ENCODE data around the gene NPDC1. TPM values are rescaled to one million over a fixed set of nuclear protein-coding genes. Genes with fewer than 3 reads are reported as not detected.

The NPDC1 gene, protein sequence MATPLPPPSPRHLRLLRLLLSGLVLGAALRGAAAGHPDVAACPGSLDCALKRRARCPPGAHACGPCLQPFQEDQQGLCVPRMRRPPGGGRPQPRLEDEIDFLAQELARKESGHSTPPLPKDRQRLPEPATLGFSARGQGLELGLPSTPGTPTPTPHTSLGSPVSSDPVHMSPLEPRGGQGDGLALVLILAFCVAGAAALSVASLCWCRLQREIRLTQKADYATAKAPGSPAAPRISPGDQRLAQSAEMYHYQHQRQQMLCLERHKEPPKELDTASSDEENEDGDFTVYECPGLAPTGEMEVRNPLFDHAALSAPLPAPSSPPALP
- 29.6 and 30.9 TPM in 2 replicates for total RNA-seq

DNA sequence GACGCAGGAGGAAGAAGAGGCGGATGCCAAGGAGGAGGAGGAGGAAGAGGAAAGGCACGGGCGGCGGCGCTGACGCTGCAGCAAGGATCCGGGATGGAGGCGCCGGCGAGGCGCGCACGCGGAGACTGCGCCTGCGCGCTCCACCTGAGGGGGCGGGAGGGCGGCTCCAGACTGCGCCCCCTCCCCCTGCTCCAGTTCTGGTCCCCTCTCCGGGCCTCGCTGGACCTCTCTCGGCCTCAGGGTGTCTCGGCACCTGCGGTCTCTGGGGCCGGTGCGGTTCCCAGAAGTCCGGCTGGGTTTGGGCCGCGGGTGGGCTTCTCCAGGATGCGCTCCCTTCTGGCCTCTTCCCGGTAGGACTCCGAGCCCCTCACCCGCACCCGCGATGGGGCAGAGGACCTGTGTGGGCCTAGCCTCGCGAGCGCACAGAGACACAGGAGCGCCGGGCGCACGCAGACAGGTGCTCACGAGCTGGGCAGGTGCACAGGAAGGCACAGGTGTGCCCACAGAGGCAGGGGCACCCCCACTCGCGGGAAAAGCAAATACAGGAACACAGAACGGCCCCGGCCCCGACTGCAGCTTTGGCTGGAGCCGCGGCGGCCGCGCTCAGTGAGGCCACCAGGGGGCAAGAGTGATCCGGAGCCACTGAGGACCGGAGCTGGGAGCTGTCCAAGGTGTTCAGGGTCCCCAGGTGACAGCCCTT lies at the start of gene NPDC1:
TSS of gene NPDC1 (minus strand) at position 90 of the 700 bp plus-strand sequence. CDS start 188 bp downstream, outside the sequence.

DNA sequence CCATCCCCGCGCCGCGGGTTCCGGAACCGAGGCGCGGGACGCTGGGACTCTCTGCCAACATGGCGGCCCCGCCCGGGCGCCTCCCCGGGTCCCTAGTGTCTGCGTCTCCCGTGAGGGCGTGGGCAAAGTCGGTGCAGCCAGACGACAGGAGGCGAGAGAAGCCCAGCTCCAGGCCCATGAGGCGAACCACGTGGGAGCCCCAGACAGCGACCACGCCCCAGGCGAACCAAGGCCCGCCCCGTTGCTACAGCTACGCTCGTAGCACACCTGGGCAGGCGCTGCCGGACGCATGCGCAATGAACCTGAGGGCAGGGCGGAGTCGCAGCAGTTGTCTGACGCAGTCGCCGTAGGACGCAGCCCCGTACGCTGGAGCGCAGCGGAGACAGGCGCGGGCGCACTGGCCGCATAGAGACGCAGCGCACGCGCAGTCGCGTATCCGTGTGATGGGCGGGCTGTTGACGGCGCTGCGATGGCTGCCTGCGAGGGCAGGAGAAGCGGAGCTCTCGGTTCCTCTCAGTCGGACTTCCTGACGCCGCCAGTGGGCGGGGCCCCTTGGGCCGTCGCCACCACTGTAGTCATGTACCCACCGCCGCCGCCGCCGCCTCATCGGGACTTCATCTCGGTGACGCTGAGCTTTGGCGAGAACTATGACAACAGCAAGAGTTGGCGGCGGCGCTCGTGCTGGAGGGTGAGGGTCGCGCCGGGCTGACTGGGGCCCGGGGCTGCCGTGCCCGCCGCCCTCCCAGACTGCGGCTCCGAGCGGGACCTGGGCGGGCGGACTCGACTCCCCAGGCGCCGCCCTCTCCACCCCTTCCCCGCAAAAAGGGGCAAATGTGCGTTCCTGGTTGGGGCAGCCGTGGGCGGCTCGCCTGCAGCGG lies 40.8 kb upstream of the NPDC1 start, which contains the start of gene MAN1B1:
TSS of gene MAN1B1 (plus strand) at position 455 of the 878 bp plus-strand sequence. CDS start at position 470, 15 bp downstream.

DNA sequence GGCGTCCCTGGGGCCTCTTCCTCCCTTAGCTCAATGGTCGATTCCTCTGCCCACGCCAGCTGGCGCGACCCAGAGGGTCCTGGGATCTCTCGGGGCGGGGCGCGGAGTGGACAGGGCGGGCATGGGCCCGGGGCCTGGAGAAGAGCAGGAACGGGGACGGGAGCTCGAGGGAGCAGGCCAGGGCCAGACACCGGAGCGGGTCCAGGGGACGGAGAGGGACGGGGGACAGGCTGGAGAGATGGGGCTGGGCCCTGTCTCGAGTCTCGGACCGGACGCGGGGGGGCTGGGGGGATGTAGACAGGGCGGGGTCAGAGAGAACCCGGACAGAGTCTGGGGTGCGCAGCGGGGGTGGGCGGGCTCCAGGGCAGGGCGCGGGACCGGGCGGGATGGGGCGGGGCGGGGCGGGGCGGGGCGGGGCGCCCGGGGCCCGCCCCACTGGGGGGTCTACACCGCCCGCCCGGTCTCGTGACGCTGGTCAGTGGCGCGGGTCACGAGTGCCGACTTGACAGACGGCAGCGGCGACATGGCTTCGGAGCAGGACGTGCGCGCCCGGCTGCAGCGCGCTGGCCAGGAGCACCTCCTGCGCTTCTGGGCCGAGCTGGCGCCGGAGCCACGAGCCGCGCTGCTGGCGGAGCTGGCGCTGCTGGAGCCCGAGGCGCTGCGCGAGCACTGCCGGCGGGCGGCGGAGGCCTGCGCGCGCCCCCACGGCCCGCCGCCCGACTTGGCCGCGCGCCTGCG lies 31.2 kb upstream of the NPDC1 start, which contains the start of gene UAP1L1:
TSS of gene UAP1L1 (plus strand) at position 508 of the 738 bp plus-strand sequence. CDS start at position 524, 16 bp downstream.

DNA sequence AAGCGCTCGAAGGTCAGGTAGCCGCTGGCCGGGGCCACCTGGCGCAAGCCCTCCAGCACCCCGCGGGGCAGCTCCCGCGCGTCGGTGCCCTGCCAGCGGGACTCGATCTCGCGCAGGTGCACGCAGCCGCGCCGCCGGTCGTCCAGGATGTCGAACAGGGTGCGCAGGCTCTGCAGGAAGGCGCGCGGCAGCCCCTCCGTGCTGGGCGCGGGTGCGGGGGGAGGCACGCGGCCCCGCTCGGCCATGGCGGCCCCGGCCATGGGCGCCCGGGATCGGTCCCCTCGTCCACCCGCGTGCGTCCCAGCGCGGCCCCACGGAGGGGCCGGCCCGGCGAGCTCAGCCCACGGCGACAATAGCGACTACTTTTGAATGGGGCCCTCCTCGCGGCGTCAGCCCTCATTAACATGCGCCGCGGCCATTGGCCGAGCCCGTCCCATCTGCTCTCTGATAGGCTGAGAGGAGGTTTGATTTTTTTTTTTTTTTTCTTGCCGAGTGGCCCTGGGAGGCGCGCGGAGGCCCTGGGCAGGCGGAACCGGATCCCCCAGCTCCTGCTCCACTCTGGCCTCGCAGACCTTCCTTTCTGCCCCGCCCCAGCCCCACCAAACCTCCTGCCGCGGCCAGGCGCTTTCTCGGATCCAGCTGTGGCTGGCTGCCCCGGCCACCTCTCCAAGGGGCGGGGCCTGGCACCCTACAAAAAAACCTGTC lies 24.4 kb upstream of the NPDC1 start, which contains the start of gene SAPCD2:
TSS of gene SAPCD2 (minus strand) at position 357 of the 705 bp plus-strand sequence. CDS start at position 260, 97 bp downstream.

DNA sequence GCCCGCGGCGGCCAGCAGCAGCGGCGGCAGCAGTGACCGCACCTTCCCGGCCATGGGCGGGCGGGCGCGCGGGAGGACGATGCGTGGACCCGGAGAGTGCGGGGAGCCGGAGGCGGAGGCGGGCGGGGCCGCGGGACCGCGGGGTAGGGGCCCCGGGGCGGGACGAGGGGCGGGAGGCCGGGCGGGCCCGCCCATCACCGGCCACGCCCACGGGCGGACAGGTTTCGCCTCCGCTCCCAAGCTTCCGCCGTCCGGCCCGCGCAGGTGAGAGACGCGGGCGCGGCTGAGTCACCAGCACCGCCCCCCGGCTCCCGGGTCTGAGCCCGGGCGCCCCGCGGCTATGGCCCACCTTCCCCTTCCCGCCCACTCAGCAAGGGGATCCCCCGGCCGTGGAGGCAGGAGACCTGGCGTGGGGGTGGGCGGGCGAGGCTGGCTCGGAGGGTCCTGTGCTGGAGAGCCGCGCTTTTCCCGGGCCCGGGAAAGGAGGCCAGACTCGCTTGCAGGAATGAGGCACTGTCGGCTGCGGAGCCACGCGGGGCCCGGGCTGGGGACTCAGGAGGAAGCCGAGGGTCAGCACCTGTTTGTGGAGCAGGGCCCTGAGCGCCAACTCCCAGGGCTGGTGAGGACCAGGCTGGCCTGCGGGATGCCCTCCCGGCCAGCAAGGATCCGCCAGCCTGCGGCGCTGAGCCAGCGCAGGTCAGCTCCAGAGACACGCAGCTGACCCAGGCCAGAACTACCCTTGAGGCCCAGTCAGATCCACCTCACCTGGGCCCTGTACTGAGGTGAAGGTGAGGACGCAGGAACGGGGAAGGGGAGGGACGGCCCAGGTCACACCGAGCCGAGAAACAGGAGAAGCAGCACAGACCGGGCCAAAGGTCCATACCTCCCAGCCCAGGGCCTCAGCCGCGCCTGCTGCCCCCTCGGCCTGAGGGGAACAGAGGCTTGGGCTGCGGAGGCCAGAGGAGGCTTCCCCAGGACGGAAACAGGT lies 8.3 kb upstream of the NPDC1 start, which contains the start of gene ENTPD2:
TSS of gene ENTPD2 (minus strand) at position 118 of the 988 bp plus-strand sequence. CDS start at position 54, 64 bp downstream.

DNA sequence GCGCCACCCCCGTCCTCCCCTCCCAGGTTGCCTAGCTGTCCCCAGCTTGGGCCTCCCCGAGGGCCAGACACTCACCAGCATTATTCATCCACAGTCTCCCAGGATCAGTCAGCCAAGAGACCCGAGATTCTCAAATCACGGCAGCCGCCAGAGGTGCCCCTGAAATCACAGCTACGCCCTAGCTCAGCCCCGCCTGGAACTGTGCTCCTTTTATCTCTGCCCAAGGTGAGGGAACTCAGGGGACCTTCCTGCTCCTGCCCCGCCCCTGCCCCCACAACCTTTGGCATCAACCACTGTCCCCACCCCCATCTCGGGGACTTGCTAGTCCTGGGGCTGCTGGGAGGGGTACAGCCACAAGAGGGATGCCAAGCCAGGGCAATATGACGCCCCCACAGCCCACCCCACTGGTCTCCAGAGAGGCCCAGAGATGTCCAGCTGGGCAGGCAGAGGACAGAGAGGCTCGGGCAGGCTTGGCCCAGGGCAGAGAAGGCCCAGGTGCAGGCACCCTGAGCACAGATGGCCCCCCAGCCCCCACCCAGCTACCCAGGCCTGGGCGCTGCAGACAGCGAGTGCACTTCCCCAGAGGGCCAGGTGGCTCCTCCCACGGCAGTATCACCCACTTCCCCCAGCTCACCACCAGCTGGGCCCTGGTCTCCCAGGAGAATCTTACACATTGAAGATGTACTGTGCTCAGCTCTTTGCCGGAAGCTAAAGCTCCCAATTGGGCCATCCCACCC lies 13.9 kb downstream of the NPDC1 start, which contains the start of gene FUT7:
TSS of gene FUT7 (minus strand) at position 185 of the 737 bp plus-strand sequence. CDS start at position 88, 97 bp downstream.

DNA sequence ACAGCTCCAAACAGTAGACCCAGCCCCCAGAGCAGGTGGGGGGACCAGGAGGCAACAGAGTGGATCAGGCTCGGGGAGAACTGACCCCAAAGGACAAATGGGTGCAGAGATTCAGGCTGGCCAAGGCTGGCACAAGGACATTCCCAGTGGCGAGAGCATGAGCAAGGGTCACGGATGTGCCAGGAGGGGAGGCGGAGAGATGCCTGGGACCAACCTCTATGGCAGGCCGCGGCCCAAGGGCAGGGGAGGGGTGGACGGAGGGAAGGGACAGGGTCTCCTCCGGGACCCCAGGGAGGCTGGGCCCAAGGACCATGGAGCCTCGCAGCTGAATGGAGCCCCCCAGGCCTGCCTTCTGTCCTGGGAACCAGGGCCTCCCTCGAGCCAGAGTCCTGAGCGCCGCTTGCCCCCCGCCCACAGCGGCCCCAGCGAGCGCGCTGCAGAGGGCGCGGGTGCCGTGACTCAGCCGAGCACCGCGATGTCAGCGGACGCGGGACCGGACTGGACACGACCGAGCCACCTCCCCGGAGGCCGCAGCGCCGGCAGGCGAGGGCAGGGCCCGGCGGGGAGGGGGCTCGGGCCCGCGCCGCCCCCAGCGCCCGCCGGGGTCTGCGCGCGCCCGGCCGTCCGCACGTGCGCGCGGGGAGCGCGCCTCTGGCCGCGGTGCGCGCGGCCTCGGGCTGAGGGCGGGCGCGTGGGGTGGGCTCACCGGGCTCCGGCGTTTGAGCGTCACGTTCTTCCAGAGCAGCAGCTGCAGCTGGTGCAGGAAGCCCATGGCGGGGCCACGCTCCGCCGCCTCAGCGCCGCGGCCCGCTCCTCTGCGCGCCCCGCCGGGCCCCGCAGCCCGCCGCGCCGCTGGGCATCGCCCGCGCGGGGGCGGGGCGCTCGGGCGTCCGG lies 18.4 kb downstream of the NPDC1 start, which contains the start of gene ABCA2:
TSS of gene ABCA2 (minus strand) at position 869 of the 894 bp plus-strand sequence. CDS start at position 772, 97 bp downstream.

DNA sequence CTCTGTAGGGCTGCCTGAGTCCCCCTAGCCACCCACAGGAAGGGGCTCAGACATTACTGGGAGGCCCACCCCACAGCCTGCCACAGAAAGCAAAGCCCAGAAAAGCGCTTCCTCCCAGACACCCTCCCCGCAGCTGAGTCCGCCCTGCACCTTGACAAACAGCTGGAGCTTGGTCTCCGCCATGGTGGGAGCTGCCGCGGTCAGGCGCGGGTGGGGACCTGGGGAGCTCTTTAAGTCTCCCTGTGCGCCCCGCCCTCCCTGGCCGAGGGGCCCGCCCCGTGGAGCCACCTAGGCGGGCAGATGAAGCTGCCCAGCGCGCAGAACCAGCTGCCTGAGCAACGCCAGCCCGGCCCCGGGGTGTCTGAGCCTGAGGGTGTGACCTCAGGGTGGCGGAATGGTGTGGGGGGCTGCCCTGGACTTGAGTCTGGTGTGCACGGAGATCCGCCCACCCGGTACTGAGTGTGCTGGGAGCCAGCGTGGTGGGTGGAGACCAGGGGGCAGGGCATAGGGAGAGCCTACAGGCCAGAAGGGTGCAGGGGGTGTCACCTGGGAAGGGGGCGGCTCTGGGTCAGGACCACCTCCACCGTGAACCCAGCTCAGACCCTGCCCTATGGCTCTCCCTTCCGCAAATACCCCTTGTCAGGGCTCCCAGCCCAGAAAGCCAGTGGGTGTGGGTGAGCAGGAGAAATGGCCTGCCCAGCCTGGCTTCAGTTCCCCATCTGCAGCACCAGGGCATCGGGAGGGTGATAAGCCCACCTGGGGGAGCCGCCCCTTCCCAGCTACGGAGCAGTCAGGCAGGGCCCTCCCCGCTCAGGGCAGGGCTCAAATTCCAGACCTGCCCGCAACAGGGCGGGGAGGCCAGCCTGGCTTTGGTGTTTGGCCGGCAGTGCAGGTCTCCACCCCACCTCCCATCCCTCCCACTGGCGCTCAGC lies 49.4 kb downstream of the NPDC1 start, which contains the start of gene CLIC3:
TSS of gene CLIC3 (minus strand) at position 208 of the 932 bp plus-strand sequence. CDS start at position 183, 25 bp downstream.

DNA sequence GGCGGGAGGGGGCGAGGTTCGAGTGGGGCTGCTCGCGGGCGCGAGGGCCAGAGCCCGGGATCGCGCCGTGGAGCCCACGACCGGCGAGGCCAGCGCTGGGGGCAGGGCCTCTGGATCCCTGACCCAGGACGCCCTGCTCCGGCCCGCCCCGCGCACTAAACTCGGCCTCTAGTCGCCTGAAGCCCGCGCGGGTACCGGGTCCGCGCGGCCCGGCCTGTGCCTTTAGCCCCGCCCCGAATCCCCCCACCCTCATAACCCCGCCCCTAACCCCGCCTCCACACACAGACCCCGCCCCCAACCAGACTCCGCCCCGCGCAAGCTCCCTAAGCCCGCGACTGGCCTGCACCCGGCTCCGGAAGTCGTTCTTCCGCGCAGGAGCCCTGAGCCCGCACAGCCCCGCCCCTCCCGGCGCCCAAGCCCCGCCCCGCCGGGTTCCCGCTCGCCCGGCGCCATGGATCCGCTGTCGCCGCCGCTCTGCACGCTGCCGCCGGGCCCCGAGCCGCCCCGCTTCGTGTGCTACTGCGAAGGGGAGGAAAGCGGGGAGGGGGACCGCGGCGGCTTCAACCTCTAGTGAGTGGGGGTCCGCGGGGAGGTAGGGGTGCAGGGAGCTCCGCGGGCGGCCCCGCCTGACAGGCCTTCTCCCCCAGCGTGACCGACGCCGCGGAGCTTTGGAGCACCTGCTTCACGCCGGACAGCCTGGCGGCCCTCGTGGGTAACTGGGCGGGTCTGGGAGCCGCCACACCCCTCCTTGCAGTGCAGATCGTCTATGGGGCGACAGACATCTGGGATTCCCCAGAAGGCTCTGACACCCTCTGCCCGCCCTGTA lies 53.8 kb downstream of the NPDC1 start, which contains the start of gene PAXX:
TSS of gene PAXX (plus strand) at position 430 of the 826 bp plus-strand sequence. CDS start at position 452, 22 bp downstream.

Other genes starting within 250 kb of the NPDC1 start
- 0.81 and 1.1 TPM in 2 replicates for gene CCDC183, start 249.8 kb downstream of the NPDC1 start, total RNA-seq
- gene RABL6, start 238.2 kb downstream of the NPDC1 start, total RNA-seq, result 66.5 and 73.3 TPM in 2 replicates
- 0.65 and 1.4 TPM in 2 replicates for gene AJM1, start 203.7 kb downstream of the NPDC1 start, total RNA-seq
- gene PHPT1, start 196.8 kb downstream of the NPDC1 start, total RNA-seq, result 211 and 268 TPM in 2 replicates
- gene MAMDC4, start 193.8 kb downstream of the NPDC1 start, total RNA-seq, result 0.97 and 6.2 TPM in 2 replicates
- 350 and 489 TPM in 2 replicates for gene EDF1, start 179.9 kb downstream of the NPDC1 start, total RNA-seq
- 20.9 and 35.2 TPM in 2 replicates for gene TRAF2, start 159.7 kb downstream of the NPDC1 start, total RNA-seq
- 151 and 202 TPM in 2 replicates for gene FBXW5, start 101.4 kb downstream of the NPDC1 start, total RNA-seq
- gene C8G, start 100.9 kb downstream of the NPDC1 start, total RNA-seq, result 1.2 TPM in 1 of 2 replicates, not detected in the other
- 0.19 TPM in 1 of 2 replicates, not detected in the other for gene LCN12, start 93.9 kb downstream of the NPDC1 start, total RNA-seq
- 0.38 TPM in 1 of 2 replicates, not detected in the other for gene PTGDS, start 68.7 kb downstream of the NPDC1 start, total RNA-seq
- gene LCNL1, start 63.2 kb downstream of the NPDC1 start, total RNA-seq, result 0.06 TPM in 1 of 2 replicates, not detected in the other
- gene PAXX, start 53.8 kb downstream of the NPDC1 start, total RNA-seq, result 7.7 and 10.7 TPM in 2 replicates
- gene CLIC3, start 49.6 kb downstream of the NPDC1 start, total RNA-seq, result not detected in 2 replicates
- 5.0 and 29.3 TPM in 2 replicates for gene ABCA2, start 17.9 kb downstream of the NPDC1 start, total RNA-seq
- gene FUT7, start 14.1 kb downstream of the NPDC1 start, total RNA-seq, result not detected in 2 replicates
- under 0.01 TPM in 1 of 2 replicates, not detected in the other for gene ENTPD2, start 7.9 kb upstream of the NPDC1 start, total RNA-seq
- 8.8 and 13.6 TPM in 2 replicates for gene SAPCD2, start 24.4 kb upstream of the NPDC1 start, total RNA-seq
- 12.1 and 23.3 TPM in 2 replicates for gene UAP1L1, start 31.3 kb upstream of the NPDC1 start, total RNA-seq
- 58.6 and 66.0 TPM in 2 replicates for gene MAN1B1, start 40.8 kb upstream of the NPDC1 start, total RNA-seq
- 77.9 and 85.8 TPM in 2 replicates for gene DPP7, start 68.6 kb upstream of the NPDC1 start, total RNA-seq
- gene GRIN1, start 93.0 kb upstream of the NPDC1 start, total RNA-seq, result under 0.01 and 0.06 TPM in 2 replicates
- gene LRRC26, start 123.9 kb upstream of the NPDC1 start, total RNA-seq, result not detected in 2 replicates
- gene TMEM210, start 125.9 kb upstream of the NPDC1 start, total RNA-seq, result not detected in 2 replicates
- 21.0 and 37.3 TPM in 2 replicates for gene ANAPC2, start 142.4 kb upstream of the NPDC1 start, total RNA-seq
- 96.5 and 111 TPM in 2 replicates for gene SSNA1, start 142.5 kb upstream of the NPDC1 start, total RNA-seq
- 3.2 and 3.4 TPM in 2 replicates for gene TPRN, start 154.6 kb upstream of the NPDC1 start, total RNA-seq
- gene TMEM203, start 159.5 kb upstream of the NPDC1 start, total RNA-seq, result 17.2 and 23.9 TPM in 2 replicates
- 2.3 and 3.3 TPM in 2 replicates for gene NDOR1, start 159.5 kb upstream of the NPDC1 start, total RNA-seq
- 0.16 and 0.31 TPM in 2 replicates for gene RNF208, start 176.1 kb upstream of the NPDC1 start, total RNA-seq
- gene CYSRT1, start 179.0 kb upstream of the NPDC1 start, total RNA-seq, result 0.16 TPM in 1 of 2 replicates, not detected in the other
- not detected in 2 replicates for gene RNF224, start 181.3 kb upstream of the NPDC1 start, total RNA-seq
- gene SLC34A3, start 184.7 kb upstream of the NPDC1 start, total RNA-seq, result not detected in 2 replicates
- gene TUBB4B, start 195.1 kb upstream of the NPDC1 start, total RNA-seq, result 196 and 202 TPM in 2 replicates
- not detected in 2 replicates for gene STPG3, start 205.1 kb upstream of the NPDC1 start, total RNA-seq
- 63.6 and 66.1 TPM in 2 replicates for gene NELFB, start 209.2 kb upstream of the NPDC1 start, total RNA-seq
- 14.9 and 27.1 TPM in 2 replicates for gene TOR4A, start 231.5 kb upstream of the NPDC1 start, total RNA-seq

Data from bladder microvascular endothelial cell (primary cell).